HG02870 (cell line): Measurements from ENCODE around the gene CXXC5.

ENCODE experiments used
- ATAC-seq: cut with Tn5 transposase; IDR thresholded peaks from one replicate; pipeline ENCODE4 v1.9.1; 2021; ENCODE audit warnings: mild to moderate bottlenecking, moderate library complexity; ENCODE audit not compliant: unreplicated experiment

CXXC5 gene

DNA sequence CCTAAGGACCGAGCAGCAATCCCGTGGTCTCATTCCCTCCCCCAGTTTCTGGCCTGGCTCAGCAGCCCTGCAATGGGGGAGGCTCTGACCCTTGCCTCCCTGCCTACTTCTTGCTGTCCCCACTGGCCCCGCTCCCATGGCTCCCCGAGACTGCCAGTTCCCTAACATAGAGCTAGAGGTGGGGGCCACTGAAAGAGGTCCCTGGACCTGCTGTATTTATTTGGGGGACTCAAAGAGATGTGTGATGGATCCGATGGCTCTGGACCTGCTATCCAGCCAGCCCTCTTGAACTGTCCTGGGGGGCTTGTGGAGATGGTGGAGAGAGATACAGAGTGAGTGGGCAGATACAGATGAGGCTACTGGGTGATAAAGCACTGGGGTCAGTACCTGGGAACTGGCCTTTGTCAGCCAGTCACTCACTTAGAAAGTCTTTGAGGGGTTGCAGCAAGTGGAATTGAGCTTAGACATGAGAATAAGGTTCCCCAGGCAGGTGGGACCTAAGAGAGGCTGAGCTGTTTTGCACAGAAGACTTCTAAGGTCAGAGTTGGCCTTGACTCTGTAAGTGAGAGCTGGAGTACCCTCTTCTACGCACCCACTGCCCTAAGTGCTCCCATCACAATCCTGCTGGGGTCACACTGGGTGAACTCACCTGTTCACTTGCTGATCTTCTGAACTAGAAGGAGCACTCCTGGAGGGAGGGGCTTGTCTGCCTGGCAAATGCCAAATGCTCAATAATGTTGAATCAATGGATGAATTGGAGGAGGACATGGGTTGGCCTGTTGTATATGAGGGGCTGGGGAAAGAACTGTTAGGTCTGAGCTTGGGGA is 42.9 kb downstream of the CXXC5 start:
- no peak for ATAC-seq

DNA sequence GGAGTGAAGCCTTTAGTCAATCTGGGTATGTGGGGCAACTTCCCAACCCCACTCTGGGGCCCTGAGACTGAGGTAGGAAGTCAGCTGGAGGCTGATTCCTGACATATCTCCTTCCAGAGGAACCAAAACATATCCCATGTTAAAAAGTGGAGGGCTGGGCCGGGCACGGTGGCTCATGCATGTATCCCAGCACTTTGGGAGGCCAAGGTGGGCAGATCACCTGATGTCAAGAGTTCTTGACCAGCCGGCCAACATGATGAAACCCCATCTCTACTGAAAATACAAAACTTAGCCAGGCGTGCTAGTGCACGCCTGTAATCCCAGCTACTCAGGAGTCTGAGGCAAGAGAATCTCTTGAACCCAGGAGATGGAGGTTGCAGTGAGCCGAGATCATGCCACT is 44.0 kb downstream of the CXXC5 start:
- ATAC-seq, result no peak

DNA sequence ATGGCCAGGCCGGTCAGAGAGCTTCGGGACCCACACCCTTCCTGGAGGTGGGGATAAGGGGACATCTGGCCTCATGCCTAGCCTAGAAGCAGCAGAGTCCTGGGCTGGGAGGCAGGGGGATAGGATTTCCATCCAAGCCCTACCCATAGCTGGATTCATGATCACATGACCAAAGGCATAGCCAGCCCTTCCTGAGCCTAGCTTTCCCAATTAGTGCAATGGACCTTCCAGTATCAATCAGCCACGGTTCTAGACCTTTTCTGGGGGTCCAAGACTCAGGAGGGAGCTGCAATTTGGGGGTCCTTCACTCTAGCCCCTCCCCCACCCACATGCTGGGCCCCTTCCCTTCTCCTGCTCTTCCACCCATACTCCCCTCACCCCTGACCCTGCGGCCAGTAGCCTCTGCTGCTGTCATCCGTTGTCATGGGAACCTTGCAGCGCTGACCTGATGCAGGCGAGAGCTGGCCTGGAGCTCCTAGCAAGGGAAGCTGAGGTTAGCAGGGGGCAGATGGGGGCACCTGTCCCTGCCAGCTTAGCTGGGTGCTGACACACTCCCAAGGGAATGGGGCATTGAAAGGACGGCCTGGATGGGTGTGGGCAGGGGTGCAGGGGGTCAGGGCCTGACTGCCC is 44.6 kb downstream of the CXXC5 start:
- no peak for ATAC-seq

DNA sequence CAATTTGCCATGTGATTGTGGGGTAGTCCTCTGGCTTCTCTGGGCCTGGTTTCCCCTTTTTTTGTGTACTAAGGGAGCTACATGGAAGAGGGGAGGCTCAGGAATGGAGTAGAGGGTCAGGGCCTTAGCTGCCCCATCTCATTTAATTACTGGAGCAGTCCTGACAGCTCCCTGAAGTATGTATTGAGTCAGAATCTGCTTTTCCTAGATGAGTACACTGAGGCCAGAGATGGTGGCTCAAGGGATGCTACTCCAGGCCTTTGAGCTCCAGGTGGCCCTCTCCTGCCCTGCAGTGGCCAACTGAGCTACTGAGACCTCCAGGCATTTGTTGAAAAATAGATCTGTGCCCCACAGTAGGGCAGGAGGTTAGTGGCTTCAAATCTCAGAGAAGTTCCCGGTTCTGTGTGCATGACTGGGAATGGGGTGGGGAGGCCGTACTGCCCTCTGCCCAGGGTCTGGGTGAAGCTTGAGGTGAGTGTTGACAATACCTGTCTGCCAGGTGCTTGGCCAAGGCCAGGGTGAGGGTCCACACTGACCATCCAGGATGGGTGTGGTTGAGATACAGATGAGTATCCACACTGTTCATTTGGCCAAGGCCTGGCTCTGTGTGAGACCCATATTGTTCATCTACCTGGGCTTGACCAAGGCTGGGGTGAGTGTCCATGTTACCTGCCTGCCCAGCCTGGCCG is 45.7 kb downstream of the CXXC5 start:
- no peak for ATAC-seq

DNA sequence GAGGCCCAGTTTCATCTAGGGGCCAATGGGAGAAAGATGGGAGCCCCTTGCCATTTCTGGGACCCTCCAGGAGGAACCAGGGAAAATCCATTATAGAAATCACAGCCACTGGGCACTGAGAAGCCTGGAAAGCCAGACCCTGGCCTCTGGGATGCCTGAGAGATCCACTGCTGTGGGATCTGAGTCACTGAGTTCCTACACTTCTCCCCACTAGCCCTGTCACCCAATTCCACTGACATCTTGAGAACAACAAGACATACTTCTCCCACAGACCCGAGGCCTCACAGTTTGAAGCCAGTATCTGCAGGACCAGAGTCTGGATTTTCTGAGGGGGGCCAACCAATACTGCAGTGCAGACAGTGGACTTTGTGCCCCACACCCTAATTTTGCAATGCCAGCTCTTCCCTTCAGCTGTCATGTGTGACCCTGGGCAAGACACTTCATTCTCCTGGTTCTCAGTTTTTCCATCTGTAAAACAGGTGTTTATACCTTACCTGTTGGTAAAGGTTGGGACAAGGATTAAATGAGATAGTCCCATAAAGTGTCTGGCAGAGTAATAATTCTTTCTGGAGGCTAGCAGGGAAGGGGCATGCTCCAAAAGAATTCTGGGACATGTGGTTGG is 46.5 kb downstream of the CXXC5 start:
- ATAC-seq, result no peak

DNA sequence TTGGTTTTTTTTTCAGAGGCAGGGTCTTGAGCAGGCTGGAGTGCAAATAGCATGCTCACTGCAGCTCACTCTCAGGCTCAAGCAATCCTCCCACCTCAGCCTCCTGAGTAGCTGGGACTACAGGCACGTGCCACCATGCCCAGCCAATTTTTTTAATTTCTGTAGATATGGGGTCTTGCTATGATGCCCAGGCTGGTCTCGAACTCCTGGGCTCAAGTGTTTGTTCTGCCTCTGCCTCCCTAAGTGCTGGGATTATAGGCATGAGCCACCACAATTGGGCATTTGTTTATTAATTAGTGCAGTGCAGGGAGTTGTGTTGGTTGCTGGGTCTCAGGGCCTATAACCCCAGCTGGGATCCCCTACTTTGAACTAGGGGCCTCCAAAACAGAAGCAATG is 47.0 kb downstream of the CXXC5 start:
- ATAC-seq, result no peak

DNA sequence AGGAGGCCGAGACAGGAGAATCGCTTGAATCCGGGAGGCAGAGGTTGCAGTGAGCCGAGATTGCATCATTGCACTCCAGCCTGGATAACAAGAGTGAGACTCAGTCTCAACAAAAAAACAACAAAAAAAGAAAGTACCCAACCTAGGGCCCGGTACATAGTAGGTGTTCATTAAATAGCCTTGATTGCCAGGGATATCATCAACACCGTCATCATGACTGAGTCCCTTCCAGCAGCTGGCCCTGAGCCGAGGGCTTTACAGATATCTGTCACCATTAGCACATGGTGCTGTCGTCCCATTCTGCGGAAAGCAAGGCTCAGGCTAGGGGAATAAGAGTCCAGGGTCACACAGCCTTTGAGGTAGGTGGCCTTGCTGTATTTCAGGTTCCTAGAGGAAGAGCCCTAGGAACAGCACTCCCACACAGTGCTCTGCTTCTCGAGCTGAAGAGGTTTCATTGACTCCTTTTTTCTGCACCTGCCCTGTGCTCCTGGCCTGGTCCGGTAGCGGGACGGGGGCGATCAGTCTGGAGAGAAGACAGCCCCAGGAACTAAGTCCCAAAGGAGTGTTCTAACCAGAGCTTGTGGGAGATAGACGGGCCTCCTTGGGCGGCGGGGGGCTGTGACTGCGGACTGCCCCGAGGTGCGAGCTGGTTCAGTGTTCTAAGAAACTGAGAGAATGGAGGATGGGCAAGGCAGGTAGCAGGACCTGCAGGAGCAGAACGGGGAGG is 48.2 kb downstream of the CXXC5 start:
- no peak for ATAC-seq

DNA sequence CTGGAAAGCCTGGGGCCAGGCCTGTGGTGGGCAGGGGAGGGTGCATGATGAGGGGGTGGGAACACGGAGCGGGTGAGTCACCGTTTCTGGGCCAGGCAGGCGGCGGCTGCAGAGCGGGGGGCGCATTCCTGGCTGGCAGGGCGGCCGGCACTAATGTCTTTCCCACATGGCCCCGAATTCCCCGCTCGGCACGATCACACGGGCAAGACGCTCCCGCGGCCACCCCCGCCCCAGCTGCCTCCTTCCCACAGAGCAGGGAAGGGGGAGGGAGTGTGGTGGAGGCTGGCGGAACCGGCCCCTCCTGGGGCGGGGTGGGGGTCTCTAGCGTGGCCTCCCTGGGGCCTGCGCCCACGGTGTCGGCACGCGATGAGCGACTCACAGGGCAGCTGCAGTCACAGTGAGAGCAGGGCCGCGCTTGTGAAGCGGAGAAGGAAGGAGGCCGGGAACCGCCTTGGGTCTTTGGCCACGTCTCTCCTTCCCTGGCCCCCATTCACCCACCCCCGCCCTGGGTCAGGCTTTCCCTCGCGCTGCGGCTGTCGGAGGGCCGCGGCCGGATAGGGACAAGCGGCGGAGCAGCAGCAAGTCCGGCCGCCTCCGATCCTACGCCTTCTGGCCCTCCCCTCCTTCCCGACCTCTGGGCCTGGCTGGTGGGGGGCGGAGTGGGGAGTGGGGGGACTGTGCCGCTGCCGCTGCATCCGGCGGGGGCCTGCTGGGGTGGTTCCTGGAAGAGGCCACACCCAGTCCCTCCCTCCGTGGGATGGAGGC is 48.9 kb downstream of the CXXC5 start:
- ATAC-seq, result no peak

DNA sequence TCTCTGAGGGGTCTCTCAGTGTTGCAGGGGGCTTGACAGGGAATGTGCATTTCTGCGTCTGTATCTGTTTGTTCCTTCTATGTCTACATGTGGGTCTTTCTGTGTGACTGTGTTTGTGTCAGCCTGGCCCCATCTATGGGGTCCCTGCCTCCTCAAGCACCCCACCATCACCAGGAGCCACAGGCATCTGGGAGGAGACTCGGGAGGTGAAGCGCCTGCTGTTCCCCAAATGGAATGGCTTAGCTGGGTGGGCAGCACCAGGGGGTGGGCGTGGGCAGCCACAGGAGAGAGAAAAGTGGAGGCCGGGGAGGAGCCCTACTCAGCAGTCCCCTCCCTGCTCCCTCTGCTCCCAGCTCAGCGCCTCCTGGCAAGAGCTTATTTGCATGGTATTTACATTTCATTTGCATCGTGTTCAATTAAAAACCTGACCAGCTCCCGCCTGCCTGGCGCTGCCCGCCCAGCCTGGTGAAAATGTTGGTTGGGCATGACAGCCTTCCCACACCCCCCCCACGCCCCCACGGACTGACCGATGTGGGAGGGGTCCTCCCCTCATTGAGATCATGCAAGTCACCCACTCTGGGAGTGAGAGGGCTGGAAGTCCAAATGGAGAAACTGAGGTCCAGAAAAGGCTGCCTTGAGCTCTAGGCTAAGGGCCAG is 50.5 kb downstream of the CXXC5 start:
- no peak for ATAC-seq

DNA sequence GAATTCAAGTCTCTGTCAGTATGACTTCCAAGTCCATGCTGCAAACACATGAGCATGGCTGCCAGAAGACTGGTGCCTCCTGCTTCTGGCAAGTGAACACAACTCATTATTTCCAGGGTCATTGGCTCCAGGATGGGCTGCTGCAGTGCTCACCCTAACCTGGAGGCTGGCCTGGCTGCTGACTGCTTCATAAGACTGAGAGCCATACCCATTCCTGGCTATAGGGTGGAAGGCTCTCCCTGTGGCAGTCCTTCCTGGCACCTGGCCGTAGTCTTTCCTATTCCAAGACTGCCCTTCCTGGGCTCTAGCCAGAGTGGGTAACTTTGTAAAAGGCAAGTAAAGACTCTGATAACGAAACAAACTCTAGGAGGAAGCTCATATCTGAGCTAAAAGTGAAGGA is 51.2 kb downstream of the CXXC5 start:
- ATAC-seq, result no peak

DNA sequence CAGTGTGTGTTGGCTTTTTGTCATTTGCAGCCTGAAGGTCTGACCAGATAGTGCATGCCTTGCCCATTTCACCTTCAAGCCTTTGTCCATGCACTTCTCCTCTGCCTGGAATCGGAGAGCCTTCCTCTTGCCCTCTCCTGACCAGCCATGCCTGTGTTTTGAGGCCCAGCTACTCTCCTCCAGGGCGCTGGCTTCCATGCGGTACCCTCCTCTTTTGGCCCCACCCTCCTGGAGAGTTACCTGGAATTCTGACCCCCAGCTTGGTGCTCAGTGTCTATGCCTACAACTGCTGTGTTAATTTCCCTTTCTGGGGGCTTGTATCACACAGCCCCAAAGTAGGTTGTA is 52.5 kb downstream of the CXXC5 start:
- ATAC-seq, result no peak

DNA sequence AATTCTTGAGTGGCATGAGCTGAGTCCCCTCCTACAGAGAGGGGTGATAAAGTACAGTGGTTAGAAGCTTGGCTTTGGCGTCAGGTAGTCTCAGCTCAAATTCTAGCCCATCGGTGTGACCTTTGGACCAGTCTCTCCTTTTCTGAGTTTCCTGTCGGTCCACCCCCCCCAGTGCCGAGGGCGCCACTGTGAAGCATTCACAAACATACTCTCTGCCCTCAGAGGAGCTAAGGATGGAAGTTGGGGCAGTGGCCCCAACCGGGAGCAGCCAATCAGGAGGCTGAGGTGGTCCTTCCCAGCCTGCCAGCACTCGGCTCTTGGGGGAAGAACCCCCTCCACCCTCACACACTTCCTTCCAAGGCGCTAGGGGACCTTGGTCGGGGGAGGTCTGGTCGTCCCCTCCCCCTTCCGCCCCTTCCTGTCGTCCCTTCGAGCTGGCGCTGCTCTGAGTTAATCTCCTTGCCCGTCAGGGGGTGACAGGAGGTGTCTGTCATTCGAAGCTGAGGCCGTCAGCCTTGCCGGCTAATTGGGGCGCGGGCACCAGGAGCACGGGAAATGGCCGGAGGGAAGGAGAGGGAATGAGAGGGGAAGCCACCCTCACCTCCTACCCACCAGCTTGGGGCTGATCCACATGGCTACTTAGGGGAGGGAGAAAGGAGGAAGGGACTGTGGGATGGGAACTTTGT is 53.0 kb downstream of the CXXC5 start:
- no peak for ATAC-seq

DNA sequence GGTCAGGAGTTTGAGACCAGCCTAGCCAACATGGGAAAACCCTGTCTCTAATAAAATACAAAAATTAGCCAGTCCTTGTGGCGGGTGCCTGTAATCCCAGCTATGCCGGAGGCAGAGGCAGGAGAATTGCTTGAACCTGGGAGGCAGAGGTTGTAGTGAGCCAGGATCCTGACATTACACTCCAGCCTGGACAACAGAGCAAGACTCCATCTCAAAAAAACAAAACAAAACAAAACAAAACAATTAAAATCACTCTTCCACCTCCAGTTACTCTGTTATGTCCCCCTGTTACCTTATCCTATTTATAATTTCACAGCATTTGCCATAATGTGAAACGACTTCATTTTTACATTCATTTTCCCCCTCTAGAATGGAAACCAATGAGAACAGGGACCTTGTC is 54.4 kb downstream of the CXXC5 start:
- no peak for ATAC-seq

DNA sequence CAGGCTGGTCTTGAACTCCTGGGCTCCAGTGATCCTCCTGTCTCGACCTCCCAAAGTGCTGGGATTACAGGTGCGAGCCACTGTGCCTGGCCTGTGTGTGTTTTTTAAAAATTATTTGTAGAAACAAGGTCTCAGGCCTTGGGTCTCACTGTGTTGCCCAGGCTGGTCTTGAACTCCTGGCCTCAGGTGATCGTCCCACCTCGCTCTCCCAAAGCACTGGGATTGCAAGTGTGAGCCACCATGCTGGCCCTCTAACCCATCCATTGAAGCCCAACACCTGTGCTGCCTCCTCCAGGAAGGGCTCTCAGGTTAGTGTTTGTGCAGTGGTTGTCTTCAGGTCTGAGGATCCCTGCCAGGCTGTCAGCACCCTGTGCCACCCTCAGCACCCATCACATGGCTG is 56.6 kb downstream of the CXXC5 start:
- ATAC-seq, result no peak

DNA sequence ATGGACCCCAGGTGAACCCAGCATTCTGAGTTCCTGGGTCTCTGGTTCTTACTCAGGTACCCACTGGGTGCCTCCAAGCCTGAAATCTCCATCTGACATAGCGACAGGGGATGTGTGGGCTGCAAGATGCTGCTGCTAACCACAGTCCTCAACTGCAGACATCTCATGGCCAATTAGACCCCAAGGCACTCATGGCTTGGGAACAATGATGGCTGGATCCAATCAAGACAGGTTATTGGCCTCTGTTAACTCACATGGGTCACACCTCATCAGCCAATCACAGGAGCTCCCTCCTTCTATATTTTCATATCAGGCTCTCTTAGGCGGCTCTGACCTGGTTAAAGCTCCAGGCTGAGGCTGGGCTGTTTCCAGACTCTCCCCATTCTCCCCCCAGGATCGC is 57.0 kb downstream of the CXXC5 start:
- no peak for ATAC-seq

DNA sequence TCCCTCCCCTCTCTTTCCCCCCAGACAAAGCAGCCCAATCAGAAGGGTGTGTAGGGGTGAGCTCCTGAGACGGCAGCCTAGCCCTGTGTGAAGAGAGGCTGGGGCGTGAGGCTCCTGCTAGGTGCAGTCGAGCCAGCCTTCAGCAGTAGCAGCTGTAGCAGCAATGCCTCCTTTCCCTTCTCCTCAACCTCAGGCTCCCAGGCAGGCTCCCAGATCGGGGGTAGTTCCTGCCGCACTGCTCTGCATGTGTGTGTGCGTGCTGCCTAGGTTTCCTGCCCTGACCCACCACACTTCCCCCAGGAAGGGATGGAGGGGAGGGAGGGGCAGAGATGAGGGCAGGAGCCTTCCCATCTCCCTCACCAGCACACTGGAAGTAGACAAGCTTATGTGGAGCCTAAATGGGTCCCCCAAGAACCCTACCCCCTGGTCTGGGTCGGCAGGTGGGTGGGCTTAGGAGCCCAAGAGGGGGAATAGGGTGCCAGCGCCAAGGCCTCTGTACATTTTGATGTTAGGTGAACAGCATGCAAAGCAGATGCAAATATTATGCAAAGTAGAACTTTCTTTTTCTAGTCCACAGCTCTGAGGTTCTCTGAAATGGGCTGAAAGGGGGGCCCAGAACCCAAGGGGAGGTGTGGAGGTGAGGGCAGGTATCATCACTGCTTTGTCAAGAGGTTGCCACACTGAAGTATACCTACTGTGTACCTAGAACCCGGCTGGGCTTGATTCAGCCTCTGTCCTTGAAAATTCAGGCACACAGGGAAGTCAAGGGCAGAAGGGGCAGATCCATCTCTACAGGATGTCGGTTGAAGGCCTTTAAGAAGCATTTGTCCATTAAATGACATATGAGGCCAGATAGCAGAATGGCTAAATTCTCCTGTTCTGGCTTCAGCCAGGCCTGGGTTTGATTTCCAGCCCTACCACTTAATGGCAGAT is 57.8 kb downstream of the CXXC5 start:
- no peak for ATAC-seq

DNA sequence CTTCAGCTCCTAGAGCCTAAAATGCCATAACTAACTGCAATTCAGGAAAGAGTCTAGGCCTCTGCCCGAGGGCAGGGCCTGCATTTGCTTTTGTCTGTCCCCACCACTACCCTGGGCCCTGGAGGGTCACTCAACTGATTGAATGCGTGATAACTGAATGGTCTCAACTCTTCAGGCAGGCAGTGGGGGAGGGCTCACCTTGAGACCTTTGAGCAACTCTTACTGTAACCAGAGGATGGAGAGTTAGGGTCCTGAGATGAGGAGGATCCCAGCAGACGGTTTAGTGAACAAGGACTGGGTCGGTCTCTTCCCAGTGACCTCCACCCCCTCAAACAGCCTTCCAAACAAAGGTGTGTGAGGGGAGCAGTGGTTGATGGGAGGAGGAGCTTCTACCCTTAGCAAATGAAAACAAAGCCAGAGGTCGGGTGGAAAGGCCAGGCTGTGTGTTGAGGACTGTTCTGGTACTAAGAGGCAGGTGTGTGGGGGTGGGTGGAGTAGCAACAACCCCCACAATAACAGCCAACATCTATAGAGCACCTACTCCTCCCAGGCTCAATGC is 59.4 kb downstream of the CXXC5 start:
- ATAC-seq, result no peak

DNA sequence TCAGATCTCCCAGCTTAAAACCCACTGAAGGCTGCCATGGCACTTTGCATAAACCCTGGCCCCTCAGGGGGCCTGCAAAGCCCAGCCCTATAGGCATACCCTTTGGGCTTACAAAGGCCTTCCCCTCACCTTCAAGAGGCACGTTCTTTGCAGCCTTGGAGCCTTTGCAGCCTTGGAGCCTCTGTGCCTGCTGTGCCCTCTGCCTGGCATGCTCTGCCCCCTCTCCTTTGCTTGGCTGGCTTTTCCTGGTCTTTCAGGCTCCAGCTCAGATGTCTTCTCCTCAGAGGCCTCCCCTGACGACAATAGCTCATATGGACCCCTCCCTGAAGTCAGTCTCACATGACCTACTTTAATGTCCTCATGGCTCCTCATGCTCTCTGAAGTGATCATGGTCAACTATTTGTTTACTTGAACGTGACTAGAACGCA is 60.3 kb downstream of the CXXC5 start:
- ATAC-seq, result no peak
